Peyer's patch (tissue), 4 donors: ENCODE measurements around the gene NCAPG. TPM values are rescaled to one million over a fixed set of nuclear protein-coding genes. Genes with fewer than 3 reads are reported as not detected.
"Not testable (repeated sequence)": the region's sequence is repeated elsewhere in the genome, so short reads cannot be mapped to it uniquely, and the experiment has no call there.

Experiments
- DNase-seq, 3 donors: peaks; one replicate each; pipeline ENCODE4 v3.0.0-alpha.2; 2017 to 2019
- H3K27ac ChIP-seq, 4 donors: fragments of 200-600 bp; sonication (generic); one replicate each; pipeline ENCODE4 v1.5.1; 2016 to 2019
- H3K27me3 ChIP-seq, 2 donors: fragments of 200-600 bp; sonication (generic); one replicate each; pipeline ENCODE4 v1.5.1; 2019
- H3K36me3 ChIP-seq, 3 donors: fragments of 200-600 bp; sonication (generic); one replicate each; pipeline ENCODE4 v1.5.1; 2016 to 2019
- H3K4me1 ChIP-seq, 4 donors: fragments of 200-600 bp; sonication (generic); one replicate each; pipeline ENCODE4 v1.5.1; 2016 to 2019
- H3K4me3 ChIP-seq, 4 donors: fragments of 200-600 bp; sonication (generic); 1 replicate in 3 of 4; 2 replicates in 1 of 4; pipeline ENCODE4 v1.5.1; 2016 to 2019; ENCODE audit warnings: mild to moderate bottlenecking in 1 of 4
- H3K9me3 ChIP-seq, 4 donors: fragments of 200-600 bp; sonication (generic); one replicate each; pipeline ENCODE4 v1.5.1; 2016 to 2019; ENCODE audit warnings: mild to moderate bottlenecking in 1 of 4
- CTCF ChIP-seq, 6 experiments: fragments of 450-650 bp in 4 of 6; fragments of 200-600 bp in 2 of 6; sonication (generic) in 1 of 6; IDR thresholded peaks; one replicate each; pipeline ENCODE4 v1.5.1; 2017 to 2019; ENCODE audit warnings: antibody characterized with exemption in 6 of 6, mild to moderate bottlenecking in 3 of 6, moderate library complexity in 1 of 6
- POLR2A ChIP-seq, 2 donors: fragments of 450-650 bp; IDR thresholded peaks; one replicate each; pipeline ENCODE4 v1.5.1; 2017; ENCODE audit warnings: antibody characterized with exemption in 2 of 2, mild to moderate bottlenecking in 2 of 2, moderate library complexity in 2 of 2
- total RNA-seq, 4 donors: library from RNA; depleted of rRNA; stranded (reverse); fragments of >200 nt; gene quantifications; one replicate each; pipeline ENCODE4 v1.1.0, GENCODE V29; 2016

The NCAPG gene
- total RNA-seq, 4 donors from 2014 or later, result 3.3 to 21.5 (median 3.5) TPM

GRCh38 chr4:17814140-17814539 is 3.4 kb downstream of the NCAPG start:
- no peak for DNase-seq
- Histone ChIP-seq H3K9me3 (no peaks in the 10 kb centered on the region), H3K27ac (no peak overlapping the region), H3K27me3 (no peaks in the 10 kb centered on the region), H3K4me3 (no peak overlapping the region), H3K4me1 (peaks cover 0 to 12% (median 6%) of the 10 kb centered on the region in 4 donors), H3K36me3 (no peaks in the 10 kb centered on the region)
- no peak for TF ChIP-seq CTCF (IDR thresholded peaks at IDR 0.05)
- no peak for TF ChIP-seq POLR2A (IDR thresholded peaks at IDR 0.05)

- DNase-seq, result no peak
Measured at GRCh38 chr4:17816142-17816541, 5.4 kb downstream of the NCAPG start.

GRCh38 chr4:17817027-17817426 is 6.2 kb downstream of the NCAPG start:
- DNase-seq, result no peak
- no peaks in the 10 kb centered on the region for H3K9me3 ChIP-seq
- TF ChIP-seq CTCF (IDR thresholded peaks at IDR 0.05) (peak in 4 of 6 experiments; percentile 50 to 77 (median 72)), POLR2A (IDR thresholded peaks at IDR 0.05) (no peak)

More at GRCh38 chr4:17816142-17816541, 5.4 kb downstream of the NCAPG start:
- TF ChIP-seq POLR2A (IDR thresholded peaks at IDR 0.05) (no peak), CTCF (IDR thresholded peaks at IDR 0.05) (no peak)
- Histone ChIP-seq H3K27ac (no peak overlapping the region), H3K9me3 (no peaks in the 10 kb centered on the region), H3K4me1 (peaks cover 0 to 4% (median 2%) of the 10 kb centered on the region in 4 donors), H3K27me3 (no peaks in the 10 kb centered on the region), H3K4me3 (no peak overlapping the region), H3K36me3 (no peaks in the 10 kb centered on the region)

GRCh38 chr4:17823871-17824669 is 13.3 kb downstream of the NCAPG start:
- Histone ChIP-seq H3K9me3 (no peaks in the 10 kb centered on the region), H3K27ac (no peak overlapping the region), H3K27me3 (no peaks in the 10 kb centered on the region), H3K4me1 (no peaks in the 10 kb centered on the region), H3K4me3 (no peak overlapping the region), H3K36me3 (no peaks in the 10 kb centered on the region)
- TF ChIP-seq CTCF (IDR thresholded peaks at IDR 0.05) (no peak), POLR2A (IDR thresholded peaks at IDR 0.05) (no peak)
- DNase-seq, result no peak

More at GRCh38 chr4:17817027-17817426, 6.2 kb downstream of the NCAPG start:
- no peaks in the 10 kb centered on the region for H3K36me3 ChIP-seq
- no peak overlapping the region for H3K27ac ChIP-seq
- no peaks in the 10 kb centered on the region for H3K27me3 ChIP-seq
- H3K4me3 ChIP-seq, result no peak overlapping the region
- no peaks in the 10 kb centered on the region for H3K4me1 ChIP-seq

GRCh38 chr4:17846266-17846665 is 35.5 kb downstream of the NCAPG start:
- no peaks in the 10 kb centered on the region for H3K27me3 ChIP-seq
- no peaks in the 10 kb centered on the region for H3K9me3 ChIP-seq
- H3K4me1 ChIP-seq, result no peaks in the 10 kb centered on the region
- DNase-seq, result no peak
- no peak overlapping the region for H3K27ac ChIP-seq
- TF ChIP-seq CTCF (IDR thresholded peaks at IDR 0.05), result no peak
- TF ChIP-seq POLR2A (IDR thresholded peaks at IDR 0.05), result no peak
- no peaks in the 10 kb centered on the region for H3K36me3 ChIP-seq
- H3K4me3 ChIP-seq, result no peak overlapping the region

GRCh38 chr4:17850295-17850694 is 39.5 kb downstream of the NCAPG start:
- not testable (repeated sequence) for H3K4me1 ChIP-seq, H3K36me3 ChIP-seq, H3K4me3 ChIP-seq, H3K27me3 ChIP-seq, H3K27ac ChIP-seq, DNase-seq, H3K9me3 ChIP-seq
